ENCODE results near the gene RECQL. TPM values are rescaled to one million over a fixed set of nuclear protein-coding genes. Genes with fewer than 3 reads are reported as not detected.

The RECQL gene
- total and polyA plus RNA-seq, 5 donors from 2014 or later: 39.6 to 84.4 (median 71.6) TPM

- Mint-ChIP-seq H3K27ac (no peak overlapping the region), H3K4me1 (peaks cover 0 to 6% (median 3%) of the 10 kb centered on the region in 4 donors), H3K9me3 (peaks cover 0 to 4% (median 1%) of the 10 kb centered on the region in 7 donors), H3K4me3 (no peak overlapping the region), H3K36me3 (peaks cover 4% of the 10 kb centered on the region), H3K27me3 (peaks cover 18% of the 10 kb centered on the region)
- H3K9me3 ChIP-seq (ENCODE audit: control insufficient read depth in 2 of 2, low read length in 2 of 2): no peaks in the 10 kb centered on the region
- peaks cover 13% of the 10 kb centered on the region for H3K4me1 ChIP-seq (ENCODE audit: control insufficient read depth, insufficient read depth, low read length, poor library complexity, severe bottlenecking)
- ATAC-seq (ENCODE audit: low read depth in 2 of 2) (no peak), DNase-seq (no peak)
- H3K27ac ChIP-seq (ENCODE audit: insufficient read depth, low read length, poor library complexity, severe bottlenecking): no peak overlapping the region
- no peaks in the 10 kb centered on the region for H3K36me3 ChIP-seq (ENCODE audit: control insufficient read depth, insufficient read depth, low read length)
- H3K4me3 ChIP-seq (ENCODE audit: low read depth, low read length): no peak overlapping the region
- H3K27me3 ChIP-seq (ENCODE audit: control insufficient read depth, insufficient read depth, low read length): peaks cover 8% of the 10 kb centered on the region
Measured at GRCh38 chr12:21523148-21523547, 21.7 kb upstream of the RECQL start.

- H3K36me3 ChIP-seq (ENCODE audit: control insufficient read depth, insufficient read depth, low read length): no peaks in the 10 kb centered on the region
- H3K4me3 ChIP-seq (ENCODE audit: low read depth, low read length): no peak overlapping the region
- H3K4me1 ChIP-seq (ENCODE audit: control insufficient read depth, insufficient read depth, low read length, poor library complexity, severe bottlenecking): no peaks in the 10 kb centered on the region
- H3K9me3 ChIP-seq (ENCODE audit: control insufficient read depth in 2 of 2, low read length in 2 of 2): no peaks in the 10 kb centered on the region
- DNase-seq (no peak), ATAC-seq (ENCODE audit: low read depth in 2 of 2) (no peak)
- H3K27me3 Mint-ChIP-seq: peaks cover 7% of the 10 kb centered on the region
- H3K4me3 Mint-ChIP-seq: no peak overlapping the region
- H3K36me3 Mint-ChIP-seq: peaks cover 9% of the 10 kb centered on the region
- no peak overlapping the region for H3K27ac Mint-ChIP-seq
- peaks cover 0 to 4% (median 1%) of the 10 kb centered on the region in 7 donors for H3K9me3 Mint-ChIP-seq
- peaks cover 2% of the 10 kb centered on the region for H3K27me3 ChIP-seq (ENCODE audit: control insufficient read depth, insufficient read depth, low read length)
- no peaks in the 10 kb centered on the region for H3K4me1 Mint-ChIP-seq
- no peak overlapping the region for H3K27ac ChIP-seq (ENCODE audit: insufficient read depth, low read length, poor library complexity, severe bottlenecking)
Measured at GRCh38 chr12:21521541-21521940, 20.1 kb upstream of the RECQL start.

- Histone ChIP-seq H3K4me1 (ENCODE audit: control insufficient read depth, insufficient read depth, low read length, poor library complexity, severe bottlenecking) (no peaks in the 10 kb centered on the region), H3K4me3 (ENCODE audit: low read depth, low read length) (no peak overlapping the region), H3K36me3 (ENCODE audit: control insufficient read depth, insufficient read depth, low read length) (peaks cover 27% of the 10 kb centered on the region), H3K9me3 (ENCODE audit: control insufficient read depth in 2 of 2, low read length in 2 of 2) (no peaks in the 10 kb centered on the region), H3K27ac (ENCODE audit: insufficient read depth, low read length, poor library complexity, severe bottlenecking) (no peak overlapping the region), H3K27me3 (ENCODE audit: control insufficient read depth, insufficient read depth, low read length) (no peaks in the 10 kb centered on the region)
- Mint-ChIP-seq H3K36me3 (peaks cover 17% of the 10 kb centered on the region), H3K27ac (peak overlapping the region in 1 of 3 donors; percentile 55), H3K27me3 (no peaks in the 10 kb centered on the region), H3K9me3 (no peaks in the 10 kb centered on the region), H3K4me1 (no peaks in the 10 kb centered on the region), H3K4me3 (no peak overlapping the region)
- DNase-seq (no peak), ATAC-seq (ENCODE audit: low read depth in 2 of 2) (no peak)
Measured at GRCh38 chr12:21518451-21518850, 17.0 kb upstream of the RECQL start.

GRCh38 chr12:21516281-21516680 is 14.8 kb upstream of the RECQL start:
- Mint-ChIP-seq H3K9me3 (no peaks in the 10 kb centered on the region), H3K4me1 (peaks cover 0 to 2% (median 1%) of the 10 kb centered on the region in 4 donors), H3K4me3 (no peak overlapping the region), H3K36me3 (peaks cover 27% of the 10 kb centered on the region), H3K27me3 (no peaks in the 10 kb centered on the region), H3K27ac (no peak overlapping the region)
- H3K9me3 ChIP-seq (ENCODE audit: control insufficient read depth in 2 of 2, low read length in 2 of 2): no peaks in the 10 kb centered on the region
- H3K4me1 ChIP-seq (ENCODE audit: control insufficient read depth, insufficient read depth, low read length, poor library complexity, severe bottlenecking): no peaks in the 10 kb centered on the region
- no peak overlapping the region for H3K27ac ChIP-seq (ENCODE audit: insufficient read depth, low read length, poor library complexity, severe bottlenecking)
- H3K27me3 ChIP-seq (ENCODE audit: control insufficient read depth, insufficient read depth, low read length): no peaks in the 10 kb centered on the region
- no peak for DNase-seq
- ATAC-seq (ENCODE audit: low read depth in 2 of 2): no peak
- H3K4me3 ChIP-seq (ENCODE audit: low read depth, low read length): no peak overlapping the region
- peaks cover 38% of the 10 kb centered on the region for H3K36me3 ChIP-seq (ENCODE audit: control insufficient read depth, insufficient read depth, low read length)

- peak overlapping the region; percentile 88 to 100 (median 89) for H3K27ac Mint-ChIP-seq
- Histone ChIP-seq H3K9me3 (ENCODE audit: control insufficient read depth in 2 of 2, low read length in 2 of 2) (no peaks in the 10 kb centered on the region), H3K36me3 (ENCODE audit: control insufficient read depth, insufficient read depth, low read length) (peaks cover 34% of the 10 kb centered on the region), H3K4me1 (ENCODE audit: control insufficient read depth, insufficient read depth, low read length, poor library complexity, severe bottlenecking) (peaks cover 17% of the 10 kb centered on the region), H3K27ac (ENCODE audit: insufficient read depth, low read length, poor library complexity, severe bottlenecking) (peak overlapping the region; percentile 76), H3K4me3 (ENCODE audit: low read depth, low read length) (peak overlapping the region; percentile 72), H3K27me3 (ENCODE audit: control insufficient read depth, insufficient read depth, low read length) (no peaks in the 10 kb centered on the region)
- H3K36me3 Mint-ChIP-seq: peaks cover 45% of the 10 kb centered on the region
- peaks cover 22 to 52% (median 38%) of the 10 kb centered on the region in 4 donors for H3K4me1 Mint-ChIP-seq
- DNase-seq (peak in 2 of 3 donors; percentile 47 to 84), ATAC-seq (ENCODE audit: low read depth in 2 of 2) (peak; percentile 76 to 82)
- no peaks in the 10 kb centered on the region for H3K9me3 Mint-ChIP-seq
- peak overlapping the region; percentile 19 to 80 (median 78) for H3K4me3 Mint-ChIP-seq
- H3K27me3 Mint-ChIP-seq: no peaks in the 10 kb centered on the region
Measured at GRCh38 chr12:21509768-21510167, 8.3 kb upstream of the RECQL start.

- no peak for ATAC-seq (ENCODE audit: low read depth in 2 of 2)
Measured at GRCh38 chr12:21507849-21508248, 6.4 kb upstream of the RECQL start.

GRCh38 chr12:21505888-21506287 is 4.5 kb upstream of the RECQL start:
- Histone ChIP-seq H3K27me3 (ENCODE audit: control insufficient read depth, insufficient read depth, low read length) (no peaks in the 10 kb centered on the region), H3K9me3 (ENCODE audit: control insufficient read depth in 2 of 2, low read length in 2 of 2) (no peaks in the 10 kb centered on the region), H3K4me3 (ENCODE audit: low read depth, low read length) (peak overlapping the region; percentile 16), H3K4me1 (ENCODE audit: control insufficient read depth, insufficient read depth, low read length, poor library complexity, severe bottlenecking) (peaks cover 47% of the 10 kb centered on the region), H3K27ac (ENCODE audit: insufficient read depth, low read length, poor library complexity, severe bottlenecking) (no peak overlapping the region), H3K36me3 (ENCODE audit: control insufficient read depth, insufficient read depth, low read length) (peaks cover 12% of the 10 kb centered on the region)
- H3K4me1 Mint-ChIP-seq: peaks cover 22 to 77% (median 59%) of the 10 kb centered on the region in 4 donors
- peak overlapping the region in 1 of 4 donors; percentile 39 for H3K4me3 Mint-ChIP-seq
- DNase-seq (no peak), ATAC-seq (ENCODE audit: low read depth in 2 of 2) (no peak)
- peak overlapping the region in 1 of 3 donors; percentile 82 for H3K27ac Mint-ChIP-seq
- no peaks in the 10 kb centered on the region for H3K9me3 Mint-ChIP-seq
- peaks cover 26% of the 10 kb centered on the region for H3K36me3 Mint-ChIP-seq
- H3K27me3 Mint-ChIP-seq: no peaks in the 10 kb centered on the region

More at GRCh38 chr12:21507849-21508248, 6.4 kb upstream of the RECQL start:
- peaks cover 22 to 71% (median 55%) of the 10 kb centered on the region in 4 donors for H3K4me1 Mint-ChIP-seq
- H3K9me3 Mint-ChIP-seq: no peaks in the 10 kb centered on the region
- no peaks in the 10 kb centered on the region for H3K27me3 ChIP-seq (ENCODE audit: control insufficient read depth, insufficient read depth, low read length)
- H3K9me3 ChIP-seq (ENCODE audit: control insufficient read depth in 2 of 2, low read length in 2 of 2): no peaks in the 10 kb centered on the region
- H3K27ac ChIP-seq (ENCODE audit: insufficient read depth, low read length, poor library complexity, severe bottlenecking): no peak overlapping the region
- peaks cover 35% of the 10 kb centered on the region for H3K4me1 ChIP-seq (ENCODE audit: control insufficient read depth, insufficient read depth, low read length, poor library complexity, severe bottlenecking)
- peaks cover 17% of the 10 kb centered on the region for H3K36me3 ChIP-seq (ENCODE audit: control insufficient read depth, insufficient read depth, low read length)
- H3K27me3 Mint-ChIP-seq: no peaks in the 10 kb centered on the region
- no peak overlapping the region for H3K4me3 Mint-ChIP-seq
- peaks cover 34% of the 10 kb centered on the region for H3K36me3 Mint-ChIP-seq
- no peak for DNase-seq
- no peak overlapping the region for H3K4me3 ChIP-seq (ENCODE audit: low read depth, low read length)
- H3K27ac Mint-ChIP-seq: peak overlapping the region in 1 of 3 donors; percentile 14

GRCh38 chr12:21502872-21503271 is 1.4 kb upstream of the RECQL start:
- peak overlapping the region; percentile 94 for H3K4me3 ChIP-seq (ENCODE audit: low read depth, low read length)
- Mint-ChIP-seq H3K27me3 (no peaks in the 10 kb centered on the region), H3K4me1 (peaks cover 9 to 61% (median 51%) of the 10 kb centered on the region in 4 donors), H3K9me3 (no peaks in the 10 kb centered on the region), H3K4me3 (no peak overlapping the region), H3K27ac (peak overlapping the region in 1 of 3 donors; percentile 77), H3K36me3 (peaks cover 11% of the 10 kb centered on the region)
- no peak for DNase-seq
- peaks cover 57% of the 10 kb centered on the region for H3K4me1 ChIP-seq (ENCODE audit: control insufficient read depth, insufficient read depth, low read length, poor library complexity, severe bottlenecking)
- peaks cover 12% of the 10 kb centered on the region for H3K36me3 ChIP-seq (ENCODE audit: control insufficient read depth, insufficient read depth, low read length)
- H3K9me3 ChIP-seq (ENCODE audit: control insufficient read depth in 2 of 2, low read length in 2 of 2): no peaks in the 10 kb centered on the region
- H3K27me3 ChIP-seq (ENCODE audit: control insufficient read depth, insufficient read depth, low read length): no peaks in the 10 kb centered on the region
- peak overlapping the region; percentile 88 for H3K27ac ChIP-seq (ENCODE audit: insufficient read depth, low read length, poor library complexity, severe bottlenecking)
- ATAC-seq (ENCODE audit: low read depth in 2 of 2): no peak
